ENCODE results near the gene ARHGEF10L.

GRCh38 chr1:17723684-17724083 lies 184.2 kb downstream of the ARHGEF10L start:
- TF ChIP-seq CTCF (conservative IDR thresholded peaks at IDR 0.05; ENCODE audit: low read depth, low read length) (no peak), EZH2 (IDR thresholded peaks at IDR 0.05; ENCODE audit: borderline replicate concordance, low read depth, low read length, poor library complexity, severe bottlenecking) (no peak)
